ENCODE data around the gene NPIPB8. TPM values are rescaled to one million over a fixed set of nuclear protein-coding genes. Genes with fewer than 3 reads are reported as not detected.
"Not testable (repeated sequence)": the region's sequence is repeated elsewhere in the genome, so short reads cannot be mapped to it uniquely, and the experiment has no call there.

The NPIPB8 gene
- total RNA-seq, 3 donors from 2014 or later, result not detected

DNA sequence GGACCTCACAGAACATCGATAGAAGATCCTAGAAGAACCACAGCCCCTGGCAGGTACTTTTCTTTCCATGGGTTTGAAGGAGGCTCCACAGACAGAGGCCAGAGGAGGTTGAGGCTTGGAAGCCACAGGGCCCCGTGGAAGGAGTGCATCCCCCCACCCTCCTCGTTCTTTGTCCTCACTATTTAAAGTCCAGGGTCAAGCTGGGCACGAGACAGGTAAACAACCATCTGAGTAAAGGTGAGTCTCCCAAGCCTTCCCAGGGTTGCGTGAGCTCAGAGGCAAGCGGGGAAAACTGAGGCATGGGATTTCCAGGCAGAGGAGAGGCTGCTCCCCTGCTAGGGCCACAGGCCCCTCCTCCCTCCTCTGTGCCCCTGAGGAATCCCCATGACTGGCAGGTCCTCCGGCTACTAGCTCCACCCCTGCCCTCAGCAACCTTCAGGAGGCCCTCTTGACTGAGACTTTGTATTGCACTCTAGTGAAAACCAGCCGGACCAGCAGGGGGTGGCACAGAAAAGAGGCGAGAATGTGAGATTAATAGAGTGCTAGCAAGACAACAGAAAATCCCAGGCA lies 40.1 kb upstream of the NPIPB8 start:
- H3K4me3 ChIP-seq, result no peak overlapping the region
- no peaks in the 10 kb centered on the region for H3K4me1 ChIP-seq
- DNase-seq (ENCODE audit: low spot score in 2 of 2), result no peak
- intact Hi-C loops (cut with DNase I; ENCODE audit: low total_unique reads), result no loop called here
- TF ChIP-seq, protein P1, sequence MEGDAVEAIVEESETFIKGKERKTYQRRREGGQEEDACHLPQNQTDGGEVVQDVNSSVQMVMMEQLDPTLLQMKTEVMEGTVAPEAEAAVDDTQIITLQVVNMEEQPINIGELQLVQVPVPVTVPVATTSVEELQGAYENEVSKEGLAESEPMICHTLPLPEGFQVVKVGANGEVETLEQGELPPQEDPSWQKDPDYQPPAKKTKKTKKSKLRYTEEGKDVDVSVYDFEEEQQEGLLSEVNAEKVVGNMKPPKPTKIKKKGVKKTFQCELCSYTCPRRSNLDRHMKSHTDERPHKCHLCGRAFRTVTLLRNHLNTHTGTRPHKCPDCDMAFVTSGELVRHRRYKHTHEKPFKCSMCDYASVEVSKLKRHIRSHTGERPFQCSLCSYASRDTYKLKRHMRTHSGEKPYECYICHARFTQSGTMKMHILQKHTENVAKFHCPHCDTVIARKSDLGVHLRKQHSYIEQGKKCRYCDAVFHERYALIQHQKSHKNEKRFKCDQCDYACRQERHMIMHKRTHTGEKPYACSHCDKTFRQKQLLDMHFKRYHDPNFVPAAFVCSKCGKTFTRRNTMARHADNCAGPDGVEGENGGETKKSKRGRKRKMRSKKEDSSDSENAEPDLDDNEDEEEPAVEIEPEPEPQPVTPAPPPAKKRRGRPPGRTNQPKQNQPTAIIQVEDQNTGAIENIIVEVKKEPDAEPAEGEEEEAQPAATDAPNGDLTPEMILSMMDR (IDR thresholded peaks at IDR 0.05), result no peak
- TF ChIP-seq POLR2A (IDR thresholded peaks at IDR 0.05) (no peak), POLR2AphosphoS5 (IDR thresholded peaks at IDR 0.05) (no peak)
- H3K27me3 ChIP-seq, result no peaks in the 10 kb centered on the region
- H3K9me3 ChIP-seq, result no peaks in the 10 kb centered on the region
- no peak overlapping the region for H3K27ac ChIP-seq
- H3K36me3 ChIP-seq, result no peaks in the 10 kb centered on the region

DNA sequence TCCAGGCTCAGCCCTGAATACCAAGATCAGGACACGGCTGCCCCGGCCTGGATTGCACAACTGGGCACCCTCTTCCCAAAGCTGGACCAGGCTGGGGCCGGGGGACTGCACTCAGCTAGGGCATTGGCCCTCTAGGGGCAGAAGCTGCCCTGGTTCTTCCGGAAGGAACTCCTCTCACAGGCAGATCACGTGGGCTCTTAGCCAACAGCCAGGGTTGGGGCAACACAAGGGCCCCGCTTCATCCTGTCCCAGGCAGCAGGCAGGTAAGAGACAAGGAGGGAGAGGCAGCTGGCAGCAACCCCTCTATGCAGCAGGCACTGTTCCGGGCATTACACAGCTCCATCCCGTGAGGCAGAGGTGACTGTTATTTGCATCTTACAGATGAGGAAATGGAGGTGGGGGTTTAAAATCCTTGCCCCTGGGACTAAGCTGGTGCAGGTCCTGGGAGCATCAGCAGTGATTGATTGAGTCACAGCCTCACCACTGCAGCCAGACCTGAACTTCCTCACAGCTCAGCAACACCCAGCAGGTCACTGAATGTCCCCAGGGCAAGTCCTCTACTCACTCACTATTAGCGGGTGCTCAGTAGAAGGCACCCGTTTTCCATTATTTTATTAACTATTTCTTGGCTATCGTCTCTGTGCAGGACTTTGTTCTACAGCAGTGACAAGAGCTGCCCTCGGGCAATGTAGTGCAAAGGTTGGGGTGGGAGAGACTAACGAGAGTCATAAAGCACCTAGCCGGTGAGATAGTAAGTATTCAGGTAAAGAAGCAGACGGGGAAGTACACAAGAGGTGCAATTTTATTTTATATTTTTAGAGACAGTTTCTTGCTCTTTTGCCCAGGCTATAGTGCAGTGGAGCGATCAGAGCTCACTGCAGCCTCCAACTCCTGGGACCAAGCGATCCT lies 38.2 kb upstream of the NPIPB8 start:
- H3K27me3 ChIP-seq; H3K4me1 ChIP-seq; H3K36me3 ChIP-seq; DNase-seq (ENCODE audit: low spot score in 2 of 2); H3K4me3 ChIP-seq; intact Hi-C loops (cut with DNase I; ENCODE audit: low total_unique reads); H3K9me3 ChIP-seq; H3K27ac ChIP-seq: not testable (repeated sequence)

DNA sequence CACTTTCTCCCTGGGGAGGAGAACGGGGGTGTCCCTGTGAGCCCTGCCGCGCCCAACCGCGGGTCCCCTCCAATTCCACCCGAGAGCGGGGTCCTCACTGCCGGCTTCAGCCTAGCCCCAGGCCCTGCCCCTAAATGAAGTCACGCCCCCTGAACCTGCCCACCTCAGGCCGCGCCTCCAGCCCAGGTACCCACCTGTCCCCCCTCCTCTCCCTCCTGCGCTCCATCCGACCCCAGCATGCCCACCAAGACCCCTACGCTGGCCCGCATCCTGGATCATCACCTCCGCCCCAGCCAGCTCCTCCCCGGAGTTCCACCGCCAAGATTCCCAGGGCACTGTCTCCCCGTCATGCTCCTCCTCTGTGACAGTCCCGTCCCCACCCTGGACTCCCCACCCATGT lies 36.9 kb upstream of the NPIPB8 start:
- H3K27me3 ChIP-seq; H3K4me1 ChIP-seq; intact Hi-C loops (cut with DNase I; ENCODE audit: low total_unique reads); H3K36me3 ChIP-seq; H3K4me3 ChIP-seq; H3K9me3 ChIP-seq; DNase-seq (ENCODE audit: low spot score in 2 of 2); H3K27ac ChIP-seq: not testable (repeated sequence)

DNA sequence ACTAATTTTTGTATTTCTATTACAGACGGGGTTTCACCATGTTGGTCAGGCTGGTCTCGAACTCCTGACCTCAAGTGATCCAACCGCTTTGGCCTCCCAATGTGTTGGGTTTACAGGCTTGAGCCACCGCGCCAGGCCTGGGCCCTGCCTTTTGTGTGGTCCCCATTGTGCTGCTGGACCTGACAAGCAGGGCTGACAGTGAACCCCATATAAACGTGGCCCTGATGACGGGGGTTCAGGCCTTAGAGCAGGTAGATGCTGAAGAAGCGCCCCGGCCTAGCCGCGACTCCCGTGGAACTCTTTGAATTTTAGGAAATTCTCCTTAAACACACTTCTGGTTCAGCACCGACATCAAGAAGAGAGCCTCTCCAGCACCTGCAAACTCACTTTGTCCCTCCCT lies 36.3 kb upstream of the NPIPB8 start:
- intact Hi-C loops (cut with DNase I; ENCODE audit: low total_unique reads); H3K9me3 ChIP-seq; DNase-seq (ENCODE audit: low spot score in 2 of 2); H3K27me3 ChIP-seq; H3K36me3 ChIP-seq; H3K27ac ChIP-seq; H3K4me1 ChIP-seq; H3K4me3 ChIP-seq: not testable (repeated sequence)

DNA sequence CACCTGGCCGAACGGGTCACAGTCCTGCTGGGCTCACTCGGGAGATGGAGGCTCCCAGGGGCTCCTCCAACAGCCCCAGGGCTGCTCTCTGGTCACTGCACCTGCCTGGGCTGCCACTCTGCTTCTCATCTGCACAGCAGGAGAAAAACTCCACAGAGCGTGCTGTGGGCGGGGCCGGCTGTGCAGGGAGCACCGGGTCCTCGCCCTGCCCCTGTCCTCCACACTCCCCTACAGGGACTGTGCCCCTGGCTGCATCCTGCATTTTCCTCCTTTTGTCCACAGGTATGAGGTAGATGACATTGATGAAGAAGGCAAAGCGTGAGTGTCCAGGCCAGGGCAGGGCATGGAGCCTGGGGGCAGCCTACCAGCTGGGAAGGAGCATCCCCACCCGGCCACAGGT lies 35.8 kb upstream of the NPIPB8 start:
- H3K27me3 ChIP-seq; H3K9me3 ChIP-seq; DNase-seq (ENCODE audit: low spot score in 2 of 2); H3K27ac ChIP-seq; H3K4me1 ChIP-seq; H3K4me3 ChIP-seq; H3K36me3 ChIP-seq; intact Hi-C loops (cut with DNase I; ENCODE audit: low total_unique reads): not testable (repeated sequence)

DNA sequence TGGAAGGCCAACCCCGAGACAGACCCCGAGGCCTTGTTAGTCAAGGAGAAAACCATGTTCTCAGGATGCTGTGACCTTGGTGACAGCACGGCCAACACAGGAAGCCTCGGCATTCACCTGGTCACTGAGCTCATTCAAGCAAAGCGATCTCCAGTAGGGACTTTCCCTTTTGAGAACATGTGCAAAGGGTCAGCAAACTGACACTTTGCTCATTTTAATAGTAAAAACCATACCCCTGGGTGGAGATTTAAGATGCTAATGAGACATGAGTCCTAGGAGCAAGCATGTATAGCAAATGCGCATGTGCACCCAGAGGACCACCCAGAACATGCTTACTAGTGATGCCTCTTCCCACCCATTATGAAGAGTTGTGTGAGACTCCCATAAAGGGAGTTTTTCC lies 35.3 kb upstream of the NPIPB8 start:
- Histone ChIP-seq H3K4me1 (no peaks in the 10 kb centered on the region), H3K4me3 (no peak overlapping the region), H3K27me3 (no peaks in the 10 kb centered on the region), H3K36me3 (no peaks in the 10 kb centered on the region), H3K9me3 (no peaks in the 10 kb centered on the region), H3K27ac (no peak overlapping the region)
- TF ChIP-seq POLR2A (IDR thresholded peaks at IDR 0.05) (no peak), POLR2AphosphoS5 (IDR thresholded peaks at IDR 0.05) (no peak)
- TF ChIP-seq, protein P1 (IDR thresholded peaks at IDR 0.05), result no peak
- intact Hi-C loops (cut with DNase I; ENCODE audit: low total_unique reads), result no loop called here
- DNase-seq (ENCODE audit: low spot score in 2 of 2), result no peak

DNA sequence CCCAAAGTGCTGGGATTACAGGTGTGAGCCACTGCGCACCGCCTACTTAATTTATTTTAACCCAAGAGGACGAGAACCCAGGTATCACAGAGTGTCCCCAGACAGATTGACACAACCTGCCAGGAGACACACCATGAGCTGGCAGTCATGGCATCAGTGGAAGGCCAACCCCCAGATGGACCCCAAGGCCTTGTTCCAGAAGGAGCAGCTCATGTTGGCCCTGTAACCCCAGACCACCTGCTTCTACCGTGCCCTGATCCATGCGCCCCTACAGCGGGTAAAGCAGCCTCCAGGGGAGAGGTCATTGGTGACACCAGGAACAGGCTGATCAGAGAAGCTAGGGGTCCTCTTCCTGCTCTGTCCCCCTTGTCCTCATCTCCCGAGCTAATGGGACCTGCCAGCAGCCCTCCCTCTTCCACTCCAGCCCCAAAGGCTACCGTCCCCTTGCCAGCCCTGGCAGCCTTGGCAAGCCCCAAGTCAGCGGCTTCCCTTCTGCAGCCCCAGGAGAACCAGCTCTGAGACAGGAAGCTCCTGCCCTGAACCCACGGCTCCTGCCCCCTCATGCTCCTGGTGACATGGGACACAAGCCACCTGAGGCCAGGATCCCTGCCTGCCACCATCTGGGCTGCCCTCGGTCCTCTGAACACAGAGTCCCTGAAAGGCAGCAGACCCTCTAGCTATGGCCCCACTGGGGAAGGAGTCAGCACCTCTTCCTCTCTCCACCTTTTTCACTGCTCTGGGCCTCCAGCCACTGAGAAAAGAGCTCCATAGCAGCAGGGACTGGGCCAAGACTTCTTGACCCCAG lies 34.3 kb upstream of the NPIPB8 start:
- Histone ChIP-seq H3K4me1 (no peaks in the 10 kb centered on the region), H3K27ac (no peak overlapping the region), H3K9me3 (no peaks in the 10 kb centered on the region), H3K4me3 (no peak overlapping the region), H3K27me3 (no peaks in the 10 kb centered on the region), H3K36me3 (no peaks in the 10 kb centered on the region)
- intact Hi-C loops (cut with DNase I; ENCODE audit: low total_unique reads), result no loop called here
- no peak for TF ChIP-seq POLR2AphosphoS5 (IDR thresholded peaks at IDR 0.05)
- DNase-seq (ENCODE audit: low spot score in 2 of 2), result no peak

All from breast epithelium (tissue), 4 donors.